GM19455 (cell line): ENCODE data around the gene RPIA.
"Not testable (repeated sequence)": the region's sequence is repeated elsewhere in the genome, so short reads cannot be mapped to it uniquely, and the experiment has no call there.

Source experiments
- ATAC-seq: cut with Tn5 transposase; IDR thresholded peaks from one replicate; pipeline ENCODE4 v1.9.1; 2021; ENCODE audit not compliant: unreplicated experiment

RPIA gene

DNA sequence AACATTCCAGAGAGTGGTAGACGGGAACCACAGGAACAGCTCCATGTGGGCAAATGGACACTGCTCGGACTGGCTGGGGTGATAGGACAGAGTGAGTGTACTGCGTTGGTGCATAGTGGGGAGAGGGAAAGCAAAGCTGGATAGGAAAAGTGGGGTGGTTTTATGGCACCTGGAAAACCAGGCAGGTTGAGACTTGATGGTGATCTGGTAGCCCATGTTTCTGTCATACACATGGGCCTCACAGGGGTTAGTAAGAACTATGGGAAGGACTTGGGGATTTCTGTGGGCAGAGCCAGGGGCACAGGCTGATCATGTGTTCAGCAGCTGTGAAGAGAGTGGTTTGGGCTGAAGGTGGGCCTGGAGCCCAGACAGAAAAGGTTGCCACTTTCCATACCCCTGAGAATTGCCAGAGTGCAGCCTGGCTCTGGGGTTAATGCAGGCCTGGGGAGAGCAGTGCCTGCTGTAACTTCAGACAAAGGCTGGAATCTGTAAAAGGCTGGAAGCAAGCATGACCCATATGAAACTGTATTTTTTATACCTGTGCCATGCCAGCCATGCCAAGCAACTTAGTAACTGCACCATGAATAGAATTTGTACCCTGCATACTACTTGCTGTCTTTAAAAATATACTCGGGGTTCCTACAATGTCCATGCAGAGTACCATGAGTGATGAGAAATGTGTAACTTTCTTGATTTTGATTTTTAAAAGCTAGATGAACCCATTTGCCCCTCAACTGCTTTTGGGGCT, 41.9 kb downstream of the RPIA start:
- ATAC-seq: no peak

DNA sequence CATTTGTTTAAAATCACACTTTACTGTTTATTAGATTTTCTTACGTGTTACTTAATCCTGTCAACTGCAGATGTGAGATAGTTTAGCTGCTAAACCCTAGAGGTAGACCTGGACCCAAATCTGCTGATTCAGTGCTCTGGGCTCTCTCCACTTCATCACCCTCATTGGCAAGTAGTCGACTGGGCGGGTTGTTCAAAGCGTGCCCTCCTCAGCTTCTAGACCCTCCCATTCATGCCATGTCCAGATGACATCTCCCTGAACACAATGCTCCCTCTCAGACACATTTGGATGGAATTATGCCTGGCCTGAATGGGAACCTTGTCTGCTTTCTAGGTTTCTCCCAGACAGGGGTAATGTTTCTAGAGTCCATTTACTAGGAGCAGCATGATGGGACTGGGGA, 43.7 kb downstream of the RPIA start:
- ATAC-seq: no peak

DNA sequence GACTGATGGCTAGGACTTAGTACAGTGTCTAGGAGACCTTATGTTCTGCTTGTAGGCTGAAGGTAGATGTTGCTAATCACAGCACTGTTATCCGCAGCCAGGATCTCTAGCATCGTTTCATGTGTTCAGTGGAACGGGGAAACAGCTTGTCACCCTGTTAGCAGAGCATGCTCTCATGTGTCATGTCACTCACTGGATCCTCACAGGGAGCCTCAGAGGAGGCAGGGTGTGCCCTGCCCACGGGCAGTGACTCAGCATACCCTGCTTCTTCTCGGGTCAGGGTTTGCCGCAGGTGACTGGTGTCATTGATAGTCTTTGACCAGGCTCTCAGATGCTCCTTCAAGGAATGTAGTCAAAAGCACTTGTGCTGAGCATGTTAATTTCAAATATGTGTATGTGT, 44.4 kb downstream of the RPIA start:
- ATAC-seq: no peak

- no peak for ATAC-seq
These were observed 45.0 kb downstream of the RPIA start for GRCh38 chr2:88736437-88736836.

DNA sequence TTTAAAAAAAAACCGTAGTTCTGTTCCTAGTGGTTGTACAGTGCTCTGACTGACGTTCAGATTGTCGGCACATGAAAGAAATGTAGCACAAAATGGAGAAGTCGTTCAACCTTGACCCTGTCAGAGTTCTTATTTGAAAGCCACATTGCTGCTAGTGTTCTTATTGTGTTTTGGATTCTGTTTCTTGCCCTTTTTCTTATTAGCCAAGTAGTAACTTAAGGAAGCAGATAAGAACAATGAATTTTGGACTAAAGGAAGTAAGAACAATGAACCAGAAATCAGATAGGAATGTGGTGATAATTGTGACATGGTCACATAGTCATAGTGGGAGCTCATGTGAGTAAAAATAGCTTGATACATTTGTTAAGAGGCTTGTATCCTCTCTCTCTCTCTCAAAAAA, 45.9 kb downstream of the RPIA start:
- ATAC-seq: no peak

DNA sequence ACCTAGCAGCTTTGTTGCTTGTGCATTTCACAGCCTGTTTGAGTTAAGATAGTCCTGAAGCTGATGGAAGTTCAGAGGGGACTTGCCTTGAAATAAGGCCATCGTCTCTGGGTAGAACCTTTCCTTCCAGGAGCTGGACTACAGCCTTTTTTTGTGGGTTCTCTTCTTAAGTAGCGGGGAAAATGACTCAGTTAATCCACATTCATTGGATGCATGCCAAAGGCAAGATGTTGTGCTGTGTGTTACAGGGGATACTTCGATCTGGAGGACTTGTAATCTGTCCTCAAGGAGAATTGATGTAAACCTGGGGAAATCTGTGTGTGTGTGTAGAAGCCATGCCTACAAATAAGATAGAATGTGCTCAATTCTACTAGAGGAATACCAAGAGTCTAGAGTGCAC, 46.8 kb downstream of the RPIA start:
- no peak for ATAC-seq

- ATAC-seq: peak; percentile 78
These were observed 48.6 kb downstream of the RPIA start for GRCh38 chr2:88739985-88740600.

GRCh38 chr2:88746929-88747490, 55.5 kb downstream of the RPIA start:
- ATAC-seq: no peak

DNA sequence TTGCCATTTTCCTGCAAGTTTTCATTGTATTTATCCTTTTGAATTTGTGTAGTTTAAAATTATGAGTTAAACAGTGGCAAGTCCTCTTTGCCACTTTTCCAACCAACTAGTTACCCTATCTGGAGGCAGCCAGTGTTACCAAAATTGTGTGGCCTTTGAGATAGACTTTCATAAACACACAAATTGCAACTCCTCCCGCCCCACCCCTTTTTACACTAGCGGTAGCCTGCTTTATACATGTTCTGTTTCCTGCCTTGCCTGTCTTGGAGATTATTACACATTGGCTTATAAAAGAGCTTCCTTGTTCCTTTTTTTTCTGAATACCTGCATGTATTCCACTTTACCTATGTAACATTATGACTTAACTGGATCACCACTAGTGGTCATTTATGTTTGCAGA, 56.5 kb downstream of the RPIA start:
- no peak for ATAC-seq

GRCh38 chr2:88751768-88752167, 60.3 kb downstream of the RPIA start:
- no peak for ATAC-seq

GRCh38 chr2:88753833-88754584, 62.5 kb downstream of the RPIA start:
- peak; percentile 97 for ATAC-seq

DNA sequence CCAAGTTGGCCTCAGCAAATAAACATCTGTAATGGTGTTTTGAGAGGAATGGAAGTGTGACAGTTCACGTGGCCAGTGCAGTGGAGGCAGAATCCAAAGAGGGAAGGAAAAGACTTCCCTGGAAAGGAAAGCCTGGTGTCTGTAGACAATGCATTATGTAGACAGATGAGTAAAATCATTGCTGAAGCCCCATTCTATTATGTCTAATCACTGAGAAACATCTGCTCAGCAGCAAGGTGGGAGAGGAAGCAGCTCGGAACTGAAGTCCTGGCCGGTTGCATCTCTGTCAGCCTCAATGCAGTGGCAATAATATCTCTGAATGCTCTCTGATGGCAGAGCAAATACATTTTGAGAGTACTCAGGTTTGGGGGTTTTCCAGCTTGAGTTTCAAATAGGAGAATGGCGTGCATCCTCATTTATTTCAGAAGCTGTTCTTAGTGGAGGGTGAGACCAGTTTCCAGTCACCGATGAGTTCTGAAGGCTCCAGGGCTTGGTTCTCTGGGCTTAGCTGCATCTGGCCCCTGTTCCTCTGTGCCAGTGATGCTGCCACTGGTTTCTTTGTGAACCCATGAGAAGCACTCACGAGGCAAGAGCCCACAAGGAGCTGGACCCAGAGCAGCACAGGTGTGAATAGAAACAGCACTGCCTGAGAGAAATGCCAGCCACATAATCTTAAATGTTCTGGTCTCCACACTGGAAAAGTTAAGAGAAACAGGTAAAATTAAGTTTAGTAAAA, 63.3 kb downstream of the RPIA start:
- ATAC-seq: peak; percentile 39

DNA sequence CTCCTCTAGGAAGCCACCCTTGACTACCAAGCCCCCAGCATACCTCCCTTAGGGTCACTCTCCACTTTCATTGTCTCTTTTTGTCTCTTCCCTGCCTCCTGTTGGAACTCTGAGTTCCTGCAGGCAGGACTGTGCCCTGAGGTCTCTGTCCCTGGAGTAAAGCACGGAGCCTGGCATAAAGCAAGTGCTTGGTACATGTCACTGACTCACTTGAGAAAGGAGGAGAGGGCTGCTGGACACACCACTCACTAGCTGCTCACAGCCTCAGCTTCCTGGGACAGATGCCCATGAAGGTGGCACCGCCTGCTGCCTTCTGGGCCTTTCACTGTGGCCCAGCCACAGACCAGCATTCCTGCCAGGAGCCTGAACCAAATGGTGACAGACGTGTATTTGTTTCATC, 64.4 kb downstream of the RPIA start:
- ATAC-seq: no peak

GRCh38 chr2:88757025-88757424, 65.6 kb downstream of the RPIA start:
- ATAC-seq: no peak

DNA sequence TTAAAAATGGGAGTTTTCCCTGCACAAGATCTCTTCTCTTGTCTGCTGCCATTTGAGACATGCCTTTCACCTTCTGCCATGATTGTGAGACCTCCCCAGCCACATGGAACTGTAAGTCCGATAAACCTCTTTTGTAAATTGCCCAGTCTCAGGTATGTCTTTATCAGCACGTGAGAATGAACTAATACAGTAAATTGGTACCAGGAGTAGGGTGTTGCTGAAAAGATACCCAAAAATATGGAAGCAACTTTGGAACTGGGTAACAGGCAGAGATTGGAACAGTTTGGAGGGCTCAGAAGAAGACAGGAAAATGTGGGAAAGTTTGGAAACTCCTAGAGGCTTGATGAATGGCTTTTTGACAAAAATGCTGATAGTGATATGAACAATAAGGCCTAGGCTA, 67.2 kb downstream of the RPIA start:
- not testable (repeated sequence) for ATAC-seq

DNA sequence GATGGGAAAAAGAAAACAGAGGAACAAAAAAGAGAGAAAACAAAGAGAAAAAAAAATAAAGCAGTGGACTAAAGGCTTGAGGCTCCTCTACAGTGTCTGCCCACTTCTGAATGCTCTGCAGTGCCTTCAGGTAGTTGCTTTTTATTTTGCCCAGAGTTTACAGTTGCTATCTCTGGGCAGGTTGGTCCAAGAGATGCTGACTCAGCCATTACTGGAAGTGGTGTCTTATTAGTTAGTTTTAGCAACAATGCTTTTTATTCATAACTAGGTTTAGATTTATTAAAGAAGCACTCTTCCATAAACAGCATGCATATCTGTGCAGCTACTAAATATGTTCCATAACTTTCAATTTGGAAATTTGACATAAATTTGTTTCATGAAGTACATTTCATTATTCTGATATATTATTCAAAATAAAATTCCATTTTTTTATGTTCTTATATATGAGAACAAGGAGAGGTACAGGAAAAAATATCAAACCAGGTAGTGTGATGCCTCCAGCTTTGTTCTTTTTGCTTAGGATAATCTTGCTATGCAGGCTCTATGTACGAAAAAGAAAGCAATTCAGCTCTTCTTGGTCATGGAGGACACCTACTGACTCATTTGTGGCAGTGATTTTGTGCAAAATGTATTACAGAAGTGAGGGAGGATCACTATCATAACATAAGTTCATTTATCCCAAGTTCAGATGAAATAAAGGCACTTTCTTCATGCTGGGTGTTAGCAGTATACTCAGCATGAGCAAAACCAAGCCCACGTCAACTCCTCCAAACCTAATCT, 69.5 kb downstream of the RPIA start:
- ATAC-seq: no peak

DNA sequence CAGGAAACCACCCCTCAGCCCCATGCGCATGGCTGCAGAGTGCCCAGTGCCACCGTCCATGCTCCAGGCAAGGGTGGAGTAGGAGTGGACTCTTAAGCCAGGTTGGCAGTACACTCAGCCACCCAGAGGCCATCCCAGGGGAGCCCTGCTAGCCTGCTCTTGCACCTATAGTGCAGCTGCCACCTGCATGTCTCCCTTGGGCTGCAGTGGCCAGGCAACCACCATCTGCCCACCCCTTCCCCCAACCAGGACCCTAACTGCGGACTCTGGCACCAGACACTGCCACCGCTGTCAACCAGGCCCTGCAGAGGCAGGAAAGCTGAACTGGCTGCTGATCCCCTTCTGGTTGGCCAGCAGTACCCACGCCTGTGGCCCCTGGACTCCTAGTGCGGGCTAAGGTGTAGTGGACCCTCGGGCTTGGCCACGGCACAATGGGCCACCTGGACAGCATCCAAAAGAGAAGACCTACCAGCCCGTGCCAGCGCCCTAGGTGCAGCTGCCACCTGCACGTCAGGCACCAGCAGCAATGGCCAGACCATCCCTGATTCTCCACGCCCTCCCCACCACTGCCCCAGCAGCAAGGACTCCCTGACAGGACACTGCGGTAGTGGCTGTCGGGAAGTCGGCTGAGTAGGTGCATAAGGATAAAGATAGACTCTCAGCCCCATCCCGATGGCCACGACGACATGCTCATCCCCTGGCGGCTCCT, 72.8 kb downstream of the RPIA start:
- no peak for ATAC-seq

GRCh38 chr2:88764850-88765153, 73.3 kb downstream of the RPIA start:
- no peak for ATAC-seq

DNA sequence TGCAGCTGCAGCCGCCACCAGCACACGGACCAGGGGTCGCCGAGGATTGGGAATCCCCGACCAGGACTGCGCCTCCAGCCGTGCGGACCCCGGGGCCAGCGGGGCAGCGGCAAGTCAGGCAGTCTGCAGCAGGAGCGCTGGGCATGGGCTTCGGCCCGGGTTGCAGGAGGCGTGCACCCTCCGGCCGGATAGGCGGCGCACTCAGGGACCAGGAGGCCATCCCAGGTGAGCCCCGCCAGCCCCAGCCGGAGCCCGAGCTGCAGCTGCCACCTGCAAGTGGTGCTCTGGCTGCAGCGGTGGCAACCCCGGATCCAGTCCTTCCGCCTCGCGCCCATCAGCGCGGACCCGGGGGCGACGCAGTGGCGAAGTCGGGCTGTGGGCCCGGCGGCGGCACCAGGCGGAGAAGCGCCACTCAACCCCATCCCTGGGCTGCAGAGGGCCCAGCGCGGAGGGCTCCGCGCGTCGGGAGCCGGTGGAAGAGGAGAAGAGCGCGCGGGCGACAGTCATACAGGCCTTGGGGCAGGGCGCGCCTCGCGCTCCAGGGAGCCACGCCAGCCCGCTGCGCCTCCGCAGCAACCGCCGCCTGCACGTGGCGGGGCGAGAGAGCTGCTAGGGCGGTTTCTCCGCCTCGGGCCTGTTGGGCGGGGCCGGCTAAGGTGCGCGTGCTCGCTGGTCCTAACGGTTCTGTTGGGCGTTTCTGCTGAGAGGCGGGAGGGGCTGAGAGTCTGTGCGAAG, 73.8 kb downstream of the RPIA start:
- ATAC-seq: peak; percentile 68
